HepG2 (cell line): Measurements from ENCODE around the gene SLC19A1. TPM values are rescaled to one million over a fixed set of nuclear protein-coding genes. Genes with fewer than 3 reads are reported as not detected.

ENCODE experiments used
- ATAC-seq: fragments of 200-7000 bp; cut with Tn5 transposase; 3 replicates; pipeline ENCODE4 v1.9.1; 2020; ENCODE audit warnings: mild to moderate bottlenecking, moderate library complexity
- BruUV-seq: library from RNA; stranded (reverse); fragments of 400-500 nt; replicated peaks from 2 replicates; lab custom pipeline; 2021; lab: Mats Ljungman, UMichigan
- CTCF ChIA-PET: fragments of 300-600 bp; formaldehyde crosslinking; extraction: SDS; loops from one replicate; lab custom pipeline; 2021; ENCODE audit warnings: low total read pairs, inconsistent platforms, low intra/inter-chr PET ratio; lab: Yijun Ruan, JAX
- POLR2A ChIA-PET: fragments of 350-600 bp; sonication (Branson Sonifier 250); formaldehyde crosslinking; loops from one replicate; lab custom pipeline; 2020; ENCODE audit warnings: antibody characterized with exemption, inconsistent platforms; lab: Yijun Ruan, JAX
- DNase-seq: peaks from one replicate; pipeline ENCODE4 v3.0.0-alpha.2; 2015; ENCODE audit warnings: low spot score
- FAIRE-seq: peaks from 3 replicates; lab custom pipeline; 2011; peaks lifted over from hg19 to GRCh38; lab: Jason Lieb, UNC
- H2AFZ ChIP-seq: one replicate; pipeline ENCODE4 v1.6.1; 2011; ENCODE audit warnings: low read length, inconsistent platforms
- H3K27ac ChIP-seq: fragments of 300-600 bp; 3 replicates; pipeline ENCODE4 v1.8.0; 2011; ENCODE audit warnings: mixed run types, mild to moderate bottlenecking, mixed read lengths, low read length, inconsistent platforms; ENCODE audit not compliant: insufficient read depth; ENCODE audit errors: extremely low read length
- H3K27me3 ChIP-seq, 2 experiments: fragments of 200-600 bp in 1 of 2; 2 replicates in 1 of 2; 3 replicates in 1 of 2; pipeline versions ENCODE4 v1.6.0 to v1.8.0; 2011; ENCODE audit warnings: low read length in 2 of 2, mild to moderate bottlenecking in 2 of 2, moderate library complexity in 2 of 2, inconsistent platforms in 1 of 2; ENCODE audit not compliant: insufficient read depth in 2 of 2, control insufficient read depth in 1 of 2
- H3K36me3 ChIP-seq, 2 experiments: fragments of 200-600 bp in 1 of 2; replicated peaks in 1 of 2; 2 replicates in 1 of 2; 3 replicates in 1 of 2; pipeline versions ENCODE4 v1.5.1 to v1.8.0; 2011; ENCODE audit warnings: low read length in 2 of 2, inconsistent platforms in 1 of 2; ENCODE audit not compliant: insufficient read depth in 2 of 2, control insufficient read depth in 1 of 2
- H3K4me1 ChIP-seq: 2 replicates; pipeline ENCODE4 v1.5.1; 2012; ENCODE audit warnings: low read length, inconsistent platforms; ENCODE audit not compliant: insufficient read depth
- H3K4me2 ChIP-seq: 2 replicates; pipeline ENCODE4 v1.6.0; 2011; ENCODE audit warnings: low read depth, low read length, inconsistent platforms
- H3K4me3 ChIP-seq, 3 experiments: fragments of 200-600 bp in 1 of 3; sonication (generic), shearing (Covaris generic) in 1 of 3; replicated peaks in 1 of 3; 2 replicates each; pipeline ENCODE4 v1.5.1; 2011 to 2016; ENCODE audit warnings: low read length in 3 of 3, inconsistent platforms in 2 of 3, low read depth in 2 of 3, mild to moderate bottlenecking in 2 of 3, control low read depth in 1 of 3, mixed read lengths in 1 of 3; ENCODE audit not compliant: insufficient read depth in 1 of 3
- H3K79me2 ChIP-seq: one replicate; pipeline ENCODE4 v1.6.1; 2011; ENCODE audit warnings: low read length, inconsistent platforms; ENCODE audit not compliant: insufficient read depth
- H3K9ac ChIP-seq: 2 replicates; pipeline ENCODE4 v1.6.0; 2011; ENCODE audit warnings: mild to moderate bottlenecking, low read depth, low read length, inconsistent platforms; ENCODE audit not compliant: insufficient read depth
- H3K9me3 ChIP-seq: 2 replicates; pipeline ENCODE4 v1.5.1; 2012; ENCODE audit warnings: mild to moderate bottlenecking, low read length
- H4K20me1 ChIP-seq: 2 replicates; pipeline ENCODE4 v1.6.0; 2011; ENCODE audit warnings: inconsistent platforms, mild to moderate bottlenecking, low read length, moderate library complexity; ENCODE audit not compliant: insufficient read depth
- AGO2 ChIP-seq: fragments of 200-400 bp; formaldehyde crosslinking; optimal IDR thresholded peaks from 2 replicates; pipeline ENCODE3; 2017; ENCODE audit warnings: mild to moderate bottlenecking, low read depth, low read length, moderate library complexity
- FOXA3 ChIP-seq: IDR thresholded peaks from 2 replicates; pipeline ENCODE4 v1.6.1; 2016; ENCODE audit warnings: missing genetic modification reagents, missing compliant biosample characterization
- IRF1 ChIP-seq: sonication (generic); formaldehyde crosslinking; IDR thresholded peaks from 2 replicates; pipeline ENCODE4 v1.4.0; 2020; ENCODE audit warnings: low read depth, mild to moderate bottlenecking, missing genetic modification reagents
- MIXL1 ChIP-seq: IDR thresholded peaks from 2 replicates; pipeline ENCODE4 v1.6.1; 2016
- MTF2 ChIP-seq: sonication (generic); formaldehyde crosslinking; IDR thresholded peaks from 2 replicates; pipeline ENCODE4 v1.5.0; 2020; ENCODE audit warnings: missing genetic modification reagents, borderline replicate concordance
- NR2F2 ChIP-seq: IDR thresholded peaks from 2 replicates; pipeline ENCODE4 v1.6.1; 2012; ENCODE audit warnings: low read depth, inconsistent platforms, borderline replicate concordance
- RBM22 ChIP-seq: fragments of 200-400 bp; formaldehyde crosslinking; optimal IDR thresholded peaks from 2 replicates; pipeline ENCODE3; 2017; ENCODE audit warnings: mild to moderate bottlenecking, low read length, moderate library complexity
- TAF1 ChIP-seq: sonication (generic); formaldehyde crosslinking; IDR thresholded peaks from 2 replicates; pipeline ENCODE4 v1.4.0; 2020; ENCODE audit warnings: missing genetic modification reagents
- ZMAT3 ChIP-seq: sonication (generic); formaldehyde crosslinking; conservative IDR thresholded peaks from 2 replicates; pipeline ENCODE4 v1.7.0; 2021; ENCODE audit warnings: missing genetic modification reagents
- ZNF207 ChIP-seq: fragments of 450-650 bp; IDR thresholded peaks from 2 replicates; pipeline ENCODE4 v1.6.1; 2016; ENCODE audit warnings: antibody characterized with exemption, borderline replicate concordance
- ZNF263 ChIP-seq: sonication (generic); formaldehyde crosslinking; IDR thresholded peaks from 2 replicates; pipeline ENCODE4 v1.4.0; 2020; ENCODE audit warnings: missing genetic modification reagents
- ZNF660 ChIP-seq: sonication (generic); formaldehyde crosslinking; IDR thresholded peaks from 2 replicates; pipeline ENCODE4 v1.5.1; 2020; ENCODE audit warnings: mild to moderate bottlenecking, low read depth, missing genetic modification reagents, borderline replicate concordance
- ZNF768 ChIP-seq: sonication (generic); formaldehyde crosslinking; IDR thresholded peaks from 2 replicates; pipeline ENCODE4 v1.4.0; 2020; ENCODE audit warnings: missing genetic modification reagents
- WGBS: methylation state at CpG from one replicate; pipeline ENCODE4 v1.1.6; 2017; ENCODE audit warnings: low lambda C conversion rate; 5-methylcytosine and 5-hydroxymethylcytosine counted together
- in situ Hi-C: cut with HindIII; loops from 2 replicates; pipeline ENCODE4 v1.10.0; 2017; ENCODE audit warnings: low pct_unique_long_range_greater_than_20kb; ENCODE audit not compliant: extremely low pct_ligation_motif_present
- intact Hi-C: fragments of 100-400 bp; cut with micrococcal nuclease; formaldehyde crosslinking; loops from one replicate; pipeline ENCODE4 v1.10.0; 2022; ENCODE audit not compliant: unreplicated experiment
- polyA plus RNA-seq, 8 experiments: library from polyadenylated mRNA; depleted of rRNA in 3 of 8; stranded (reverse) in 7 of 8; unstranded in 1 of 8; fragments of >200 nt; fragmentation: Illumina TruSeq in 4 of 8; extraction: Trizol in 4 of 8; gene quantifications; 2 replicates each; pipeline versions ENCODE4 v1.2.1 to v1.2.3, GENCODE V29; 2011 to 2016; ENCODE audit warnings: low read depth in 4 of 8, missing spikeins in 1 of 8, mixed read lengths in 1 of 8; ENCODE audit not compliant: insufficient read depth in 1 of 8
- total RNA-seq, 5 experiments: library from RNA; depleted of rRNA; stranded (reverse); fragments of >200 nt; fragmentation: Illumina TruSeq; extraction: Trizol; gene quantifications; 2 replicates each; pipeline ENCODE4 v1.2.3, GENCODE V29; 2016; ENCODE audit warnings: low read depth in 1 of 5
- TF ChIP-seq, protein P1 (sequence below): sonication (generic); formaldehyde crosslinking; conservative IDR thresholded peaks from 2 replicates; pipeline ENCODE4 v1.4.0; 2020; ENCODE audit warnings: missing genetic modification reagents

SLC19A1 gene
- total and polyA plus RNA-seq, 2 of the 13 experiments (the other 11 are each of a cell fraction or from before 2014, with no cell fraction given): 21.8 to 23.0 TPM

DNA sequence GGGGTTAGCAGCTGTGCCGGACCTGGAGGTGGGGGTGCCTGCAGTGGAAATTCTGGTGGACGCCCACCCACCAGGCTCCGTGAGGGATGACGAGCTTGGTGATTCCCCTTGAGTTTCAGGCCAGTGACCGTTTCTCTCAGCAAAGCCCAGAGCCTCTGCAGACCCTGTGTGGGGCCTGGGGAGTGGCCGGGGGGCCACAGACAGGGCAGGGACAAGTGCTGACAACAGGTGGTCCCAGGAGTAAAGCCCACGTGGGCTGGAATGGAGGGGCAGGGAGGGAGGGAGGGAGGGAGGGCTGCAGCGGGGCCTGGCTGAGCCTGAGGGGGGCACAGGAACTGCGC lies 84.4 kb downstream of the SLC19A1 start:
- Histone ChIP-seq H3K36me3 (peaks cover 4 to 17% of the 10 kb centered on the region in 2 experiments; a peak in 3 of 5 replicates), H3K27ac (no peak overlapping the region), H3K9ac (no peak overlapping the region), H4K20me1 (no peaks in the 10 kb centered on the region), H2AFZ (no peak overlapping the region), H3K4me3 (no peak overlapping the region), H3K27me3 (no peaks in the 10 kb centered on the region), H3K4me2 (no peak overlapping the region), H3K4me1 (peaks cover 69% of the 10 kb centered on the region), H3K79me2 (peaks cover 46% of the 10 kb centered on the region), H3K9me3 (peaks cover 15% of the 10 kb centered on the region)
- FAIRE-seq: no peak
- in situ Hi-C loops: no loop called here
- ChIA-PET CTCF (no interaction called here), POLR2A (interaction anchor here (0.7 to 1.4 kb wide), 2 partner anchors 12 to 79 kb away, joined by 3 to 5 read pairs; no protein-coding TSS in a partner anchor)
- intact Hi-C loops: no loop called here
- TF ChIP-seq ZMAT3: no peak
- no peak for TF ChIP-seq IRF1 (CRISPR knock-in tag)
- no peak for TF ChIP-seq NR2F2
- TF ChIP-seq ZNF207: no peak
- TF ChIP-seq FOXA3 (CRISPR knock-in tag): no peak
- TF ChIP-seq MIXL1 (CRISPR knock-in tag): no peak
- no peak for TF ChIP-seq ZNF768 (CRISPR knock-in tag)
- no TSS peak for BruUV-seq
- DNase-seq: no peak
- WGBS: 98% methylated on average over 8 of the region's 9 CpGs
- ATAC-seq: no peak

GRCh38 chr21:45457161-45457831 lies 84.9 kb downstream of the SLC19A1 start:
- H3K36me3 ChIP-seq: peaks cover 4 to 17% of the 10 kb centered on the region in 2 experiments; a peak in 3 of 5 replicates
- H3K4me2 ChIP-seq: no peak overlapping the region
- H4K20me1 ChIP-seq: no peaks in the 10 kb centered on the region
- POLR2A ChIA-PET: interaction anchor here (0.7 to 1.4 kb wide), 2 partner anchors 12 to 80 kb away, joined by 3 to 5 read pairs; no protein-coding TSS in a partner anchor
- intact Hi-C loops: no loop called here
- no TSS peak for BruUV-seq
- FAIRE-seq (no peak), DNase-seq (no peak), ATAC-seq (no peak)
- no peak overlapping the region for H3K27ac ChIP-seq
- in situ Hi-C loops: no loop called here
- no peak for TF ChIP-seq ZNF660 (CRISPR knock-in tag)
- TF ChIP-seq MTF2 (CRISPR knock-in tag): no peak
- TF ChIP-seq AGO2: peak; percentile 70
- peak; percentile 70; the same call in 1 of the 2 replicates for TF ChIP-seq ZNF263
- peak; percentile 48 for TF ChIP-seq RBM22
- TF ChIP-seq, protein P1, sequence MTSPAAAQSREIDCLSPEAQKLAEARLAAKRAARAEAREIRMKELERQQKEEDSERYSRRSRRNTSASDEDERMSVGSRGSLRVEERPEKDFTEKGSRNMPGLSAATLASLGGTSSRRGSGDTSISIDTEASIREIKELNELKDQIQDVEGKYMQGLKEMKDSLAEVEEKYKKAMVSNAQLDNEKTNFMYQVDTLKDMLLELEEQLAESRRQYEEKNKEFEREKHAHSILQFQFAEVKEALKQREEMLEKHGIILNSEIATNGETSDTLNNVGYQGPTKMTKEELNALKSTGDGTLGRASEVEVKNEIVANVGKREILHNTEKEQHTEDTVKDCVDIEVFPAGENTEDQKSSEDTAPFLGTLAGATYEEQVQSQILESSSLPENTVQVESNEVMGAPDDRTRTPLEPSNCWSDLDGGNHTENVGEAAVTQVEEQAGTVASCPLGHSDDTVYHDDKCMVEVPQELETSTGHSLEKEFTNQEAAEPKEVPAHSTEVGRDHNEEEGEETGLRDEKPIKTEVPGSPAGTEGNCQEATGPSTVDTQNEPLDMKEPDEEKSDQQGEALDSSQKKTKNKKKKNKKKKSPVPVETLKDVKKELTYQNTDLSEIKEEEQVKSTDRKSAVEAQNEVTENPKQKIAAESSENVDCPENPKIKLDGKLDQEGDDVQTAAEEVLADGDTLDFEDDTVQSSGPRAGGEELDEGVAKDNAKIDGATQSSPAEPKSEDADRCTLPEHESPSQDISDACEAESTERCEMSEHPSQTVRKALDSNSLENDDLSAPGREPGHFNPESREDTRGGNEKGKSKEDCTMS (CRISPR knock-in tag): no peak
- no peak for TF ChIP-seq TAF1 (CRISPR knock-in tag)
- peaks cover 51% of the 10 kb centered on the region for H3K79me2 ChIP-seq
- no peak overlapping the region for H3K9ac ChIP-seq
- H3K4me3 ChIP-seq: no peak overlapping the region
- peaks cover 69% of the 10 kb centered on the region for H3K4me1 ChIP-seq
- H3K9me3 ChIP-seq: peaks cover 15% of the 10 kb centered on the region
- 96% methylated on average over 7 of the region's 25 CpGs for WGBS
- CTCF ChIA-PET: no interaction called here
- H3K27me3 ChIP-seq: no peaks in the 10 kb centered on the region
- H2AFZ ChIP-seq: no peak overlapping the region
